Stimulated activated naive B cell treated with anti-CD40 and anti-IgM and Interleukin-4, amounts not matched to agents 10 μg/mL and 1 μg/mL and 100 μg/mL, for 72 hours (primary cell): ENCODE results near the gene GSG1L.

Experiments used
- ATAC-seq, 2 donors: fragments of 150-1000 bp; cut with Tn5 transposase; replicated peaks; 2 replicates each; pipeline ENCODE4 v1.10.0; 2021; ENCODE audit warnings: moderate library complexity in 1 of 2
- DNase-seq: peaks from one replicate; pipeline ENCODE4 v3.0.0; 2021
- H3K27ac Mint-ChIP-seq: one replicate; pipeline ENCODE4 v1.8.0; 2022; ENCODE audit warnings: mild to moderate bottlenecking, mixed read lengths
- H3K27me3 Mint-ChIP-seq, 2 donors: one replicate each; pipeline ENCODE4 v1.8.0; 2022; ENCODE audit warnings: mixed read lengths in 2 of 2
- H3K36me3 Mint-ChIP-seq, 2 donors: one replicate each; pipeline ENCODE4 v1.8.0; 2022; ENCODE audit warnings: mixed read lengths in 2 of 2, mild to moderate bottlenecking in 1 of 2
- H3K4me1 Mint-ChIP-seq, 2 donors: one replicate each; pipeline ENCODE4 v1.8.0; 2022; ENCODE audit warnings: mixed read lengths in 2 of 2, mild to moderate bottlenecking in 1 of 2
- H3K4me3 Mint-ChIP-seq, 2 donors: one replicate each; pipeline ENCODE4 v1.8.0; 2022; ENCODE audit warnings: mild to moderate bottlenecking in 2 of 2, mixed read lengths in 2 of 2, moderate library complexity in 1 of 2
- H3K9me3 Mint-ChIP-seq, 2 donors: one replicate each; pipeline ENCODE4 v1.8.0; 2022; ENCODE audit warnings: mixed read lengths in 2 of 2, mild to moderate bottlenecking in 1 of 2

The GSG1L gene

GRCh38 chr16:27840311-27841060 lies 223.0 kb downstream of the GSG1L start:
- Mint-ChIP-seq H3K36me3 (peaks cover 0 to 5% of the 10 kb centered on the region in 2 donors), H3K27ac (no peak overlapping the region), H3K27me3 (peaks cover 30 to 34% of the 10 kb centered on the region in 2 donors), H3K4me3 (no peak overlapping the region), H3K4me1 (no peaks in the 10 kb centered on the region), H3K9me3 (peaks cover 7 to 9% of the 10 kb centered on the region in 2 donors)
- ATAC-seq (no peak), DNase-seq (no peak)

DNA sequence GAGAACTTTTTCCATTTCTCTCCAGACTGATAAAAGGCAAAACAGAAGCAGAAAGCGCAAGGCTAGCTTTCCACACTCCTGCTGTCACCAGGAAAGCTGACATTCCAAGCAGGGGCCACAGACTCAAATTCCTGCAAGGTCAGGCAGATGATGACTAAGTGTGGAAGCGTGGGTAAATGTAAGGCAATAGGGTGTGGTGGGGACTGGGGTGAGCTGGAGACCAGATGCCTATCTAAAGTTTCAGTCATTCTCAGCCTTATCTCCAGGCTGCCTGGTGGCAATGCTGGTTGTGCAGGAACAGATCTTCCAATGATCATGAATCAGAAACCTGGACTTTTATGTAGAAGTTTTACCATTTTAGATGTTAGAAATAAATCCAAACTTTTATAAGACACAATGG lies 224.1 kb downstream of the GSG1L start:
- Mint-ChIP-seq H3K27ac (no peak overlapping the region), H3K4me3 (no peak overlapping the region), H3K36me3 (peaks cover 0 to 5% of the 10 kb centered on the region in 2 donors), H3K4me1 (no peaks in the 10 kb centered on the region), H3K27me3 (peaks cover 30 to 34% of the 10 kb centered on the region in 2 donors), H3K9me3 (peaks cover 7 to 9% of the 10 kb centered on the region in 2 donors)
- ATAC-seq: no peak
- no peak for DNase-seq

GRCh38 chr16:27838536-27839175 lies 224.9 kb downstream of the GSG1L start:
- Mint-ChIP-seq H3K4me3 (no peak overlapping the region), H3K27ac (no peak overlapping the region), H3K4me1 (no peaks in the 10 kb centered on the region), H3K9me3 (peaks cover 7 to 9% of the 10 kb centered on the region in 2 donors), H3K27me3 (peaks cover 24 to 34% of the 10 kb centered on the region in 2 donors), H3K36me3 (peaks cover 0 to 5% of the 10 kb centered on the region in 2 donors)
- DNase-seq (no peak), ATAC-seq (no peak)

GRCh38 chr16:27829975-27830374 lies 233.5 kb downstream of the GSG1L start:
- Mint-ChIP-seq H3K9me3 (peaks cover 13 to 26% of the 10 kb centered on the region in 2 donors), H3K4me3 (no peak overlapping the region), H3K36me3 (peaks cover 5 to 7% of the 10 kb centered on the region in 2 donors), H3K4me1 (no peaks in the 10 kb centered on the region), H3K27ac (no peak overlapping the region), H3K27me3 (peaks cover 7 to 9% of the 10 kb centered on the region in 2 donors)
- DNase-seq (no peak), ATAC-seq (no peak)

DNA sequence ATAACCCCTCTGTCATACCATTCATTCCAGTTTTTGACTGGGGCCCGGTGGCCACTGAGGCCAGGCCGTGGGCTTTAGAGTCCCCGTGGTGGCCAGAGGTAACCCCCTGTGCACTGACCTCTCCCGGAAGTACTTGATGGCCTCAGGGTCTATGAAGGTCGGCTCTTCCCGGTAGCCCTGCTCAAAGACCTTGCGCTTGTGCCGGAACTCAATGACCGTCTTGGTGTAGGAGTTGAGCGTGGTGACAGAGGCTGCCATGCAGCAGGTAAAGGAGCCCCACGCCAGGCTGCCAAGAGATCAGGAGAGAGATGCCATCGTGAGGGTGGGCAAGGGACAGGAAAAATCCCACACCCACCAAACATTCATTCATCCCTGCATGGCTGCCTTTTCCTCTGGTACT lies 234.8 kb downstream of the GSG1L start:
- Mint-ChIP-seq H3K4me1 (no peaks in the 10 kb centered on the region), H3K9me3 (peaks cover 13 to 26% of the 10 kb centered on the region in 2 donors), H3K27me3 (peaks cover 7 to 9% of the 10 kb centered on the region in 2 donors), H3K36me3 (peaks cover 5 to 7% of the 10 kb centered on the region in 2 donors), H3K4me3 (no peak overlapping the region), H3K27ac (no peak overlapping the region)
- no peak for ATAC-seq
- no peak for DNase-seq

DNA sequence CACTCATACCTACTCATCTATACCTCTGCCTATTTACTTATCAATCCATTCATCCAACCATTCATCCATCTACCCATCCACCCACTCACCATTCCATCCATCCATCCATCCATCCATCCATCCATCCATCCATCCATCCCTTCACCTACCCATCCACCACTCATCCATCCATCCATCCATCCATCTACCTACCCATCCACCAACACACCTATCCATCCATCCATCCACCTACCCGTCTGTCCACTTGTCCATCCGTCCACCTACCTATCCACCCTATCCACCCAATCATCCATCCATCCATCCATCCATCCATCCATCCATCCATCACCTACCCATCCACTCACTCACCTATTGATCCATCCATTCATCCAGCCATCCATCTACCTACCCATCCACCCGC lies 235.7 kb downstream of the GSG1L start:
- Mint-ChIP-seq H3K4me1 (no peaks in the 10 kb centered on the region), H3K4me3 (no peak overlapping the region), H3K27me3 (peaks cover 7 to 9% of the 10 kb centered on the region in 2 donors), H3K27ac (peak overlapping the region; percentile 2), H3K9me3 (peaks cover 13 to 26% of the 10 kb centered on the region in 2 donors), H3K36me3 (peaks cover 5 to 7% of the 10 kb centered on the region in 2 donors)
- ATAC-seq (no peak), DNase-seq (no peak)

DNA sequence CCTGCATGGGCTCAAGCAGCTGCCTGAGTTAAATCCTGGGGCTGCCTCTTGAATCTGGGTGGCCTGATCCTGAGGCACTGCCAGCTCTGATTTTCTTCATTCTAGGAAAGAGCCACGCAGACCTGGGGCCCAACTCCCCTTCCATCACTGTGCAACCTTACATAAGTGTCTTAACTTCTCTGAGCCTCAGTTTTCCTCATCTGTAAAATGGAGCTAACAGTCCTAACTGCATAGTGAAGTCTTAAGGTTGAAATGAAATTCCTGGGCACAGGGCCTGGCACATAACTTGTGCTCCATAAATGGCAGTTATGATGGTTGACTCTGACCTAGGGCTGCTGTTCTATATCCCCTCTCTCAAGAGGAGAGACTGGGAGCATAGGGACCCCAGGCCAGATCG lies 236.6 kb downstream of the GSG1L start:
- H3K4me3 Mint-ChIP-seq: no peak overlapping the region
- peaks cover 13 to 25% of the 10 kb centered on the region in 2 donors for H3K9me3 Mint-ChIP-seq
- H3K27me3 Mint-ChIP-seq: peaks cover 5 to 7% of the 10 kb centered on the region in 2 donors
- H3K4me1 Mint-ChIP-seq: no peaks in the 10 kb centered on the region
- no peak overlapping the region for H3K27ac Mint-ChIP-seq
- H3K36me3 Mint-ChIP-seq: peaks cover 5 to 7% of the 10 kb centered on the region in 2 donors
- DNase-seq (no peak), ATAC-seq (no peak)

DNA sequence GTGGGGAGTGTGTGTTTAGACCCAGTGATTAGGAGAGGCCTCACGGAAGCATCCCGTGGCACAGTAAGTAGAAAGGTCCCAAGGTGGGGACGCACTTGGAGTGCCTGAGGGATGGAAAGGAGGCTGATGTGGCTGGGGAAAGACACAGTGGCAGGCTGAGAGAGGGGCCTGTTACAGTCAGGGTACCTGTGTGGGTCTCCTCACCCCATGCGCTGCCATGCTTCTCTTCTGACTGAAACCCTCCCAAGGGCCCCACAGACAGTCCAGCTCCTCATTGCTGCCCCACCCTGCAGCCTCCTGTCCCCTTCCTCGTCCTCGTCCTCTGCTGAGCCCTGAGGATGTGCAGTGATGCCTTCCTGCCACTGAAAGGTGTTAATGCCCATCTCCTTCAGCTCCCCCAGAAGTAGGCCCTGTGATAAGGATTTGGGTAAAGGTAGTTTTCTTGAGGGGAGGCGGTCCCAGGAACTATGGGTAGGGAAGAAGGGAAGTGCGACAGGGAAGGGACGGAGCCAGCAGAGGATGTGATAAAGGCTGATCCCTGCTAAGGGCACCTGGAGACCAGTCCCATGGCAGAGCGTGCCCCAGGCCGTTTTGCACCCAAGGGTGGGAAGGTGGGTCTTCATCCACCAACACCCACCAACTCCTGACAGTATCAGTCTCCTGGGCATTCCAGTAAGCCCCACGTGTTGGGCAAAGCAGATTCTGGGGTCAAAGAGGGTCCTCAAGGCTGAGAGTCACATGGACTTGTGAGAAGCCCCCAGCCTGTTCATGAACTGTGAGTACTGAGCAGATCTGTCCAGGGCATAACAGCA lies 237.2 kb downstream of the GSG1L start:
- Mint-ChIP-seq H3K36me3 (peaks cover 5 to 7% of the 10 kb centered on the region in 2 donors), H3K27me3 (peaks cover 0 to 1% of the 10 kb centered on the region in 2 donors), H3K27ac (no peak overlapping the region), H3K9me3 (peaks cover 13 to 22% of the 10 kb centered on the region in 2 donors), H3K4me3 (no peak overlapping the region), H3K4me1 (no peaks in the 10 kb centered on the region)
- no peak for ATAC-seq
- no peak for DNase-seq

DNA sequence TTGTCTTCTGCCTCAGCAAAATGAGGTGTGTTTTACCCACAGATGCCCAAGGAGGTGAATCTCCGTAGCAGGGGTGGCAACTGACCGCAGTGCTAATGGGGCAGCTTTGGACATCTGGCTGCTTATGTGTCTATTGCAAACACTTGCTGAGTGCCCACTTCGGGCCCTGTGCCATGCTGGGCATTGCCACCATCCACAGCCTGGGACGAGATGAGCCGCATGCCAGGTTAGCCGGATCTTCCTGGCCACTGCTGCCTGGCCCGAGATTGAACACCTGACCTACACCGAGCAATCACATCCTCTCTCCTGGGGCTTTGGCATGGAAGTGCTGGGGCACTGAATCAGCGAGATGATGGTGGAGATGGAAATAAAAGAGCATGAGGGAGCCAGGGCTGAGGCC lies 238.7 kb downstream of the GSG1L start:
- Mint-ChIP-seq H3K36me3 (peaks cover 0 to 2% of the 10 kb centered on the region in 2 donors), H3K27ac (no peak overlapping the region), H3K9me3 (peaks cover 7 to 11% of the 10 kb centered on the region in 2 donors), H3K4me3 (no peak overlapping the region), H3K27me3 (no peaks in the 10 kb centered on the region), H3K4me1 (no peaks in the 10 kb centered on the region)
- DNase-seq (no peak), ATAC-seq (no peak)

DNA sequence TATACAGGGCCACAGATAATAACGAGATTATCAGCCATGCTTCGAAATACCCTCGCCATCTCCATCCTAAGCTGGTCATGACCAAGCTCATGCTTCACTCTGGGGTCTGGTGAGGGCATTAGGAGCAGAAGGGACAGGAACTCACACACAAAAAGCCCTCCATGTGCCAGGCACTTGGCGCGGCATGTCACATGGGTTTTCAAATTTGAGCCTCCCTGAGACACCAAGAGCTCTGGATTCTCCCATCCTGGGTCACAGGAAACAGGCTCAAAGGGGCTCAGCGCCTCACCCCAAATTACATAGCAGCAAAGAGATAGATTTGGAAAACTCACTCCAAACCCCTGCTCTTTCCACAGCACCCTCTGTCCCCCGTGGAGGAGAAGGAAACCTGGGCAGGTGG lies 239.5 kb downstream of the GSG1L start:
- no peak for ATAC-seq
- H3K36me3 Mint-ChIP-seq: peaks cover 0 to under 1% of the 10 kb centered on the region in 2 donors
- no peak for DNase-seq
- H3K4me1 Mint-ChIP-seq: no peaks in the 10 kb centered on the region
- H3K4me3 Mint-ChIP-seq: no peak overlapping the region
- H3K27ac Mint-ChIP-seq: no peak overlapping the region
- peaks cover 0 to 5% of the 10 kb centered on the region in 2 donors for H3K27me3 Mint-ChIP-seq
- H3K9me3 Mint-ChIP-seq: peaks cover 4 to 8% of the 10 kb centered on the region in 2 donors

- DNase-seq (no peak), ATAC-seq (no peak)
- H3K9me3 Mint-ChIP-seq: peaks cover 0 to 4% of the 10 kb centered on the region in 2 donors
- no peaks in the 10 kb centered on the region for H3K36me3 Mint-ChIP-seq
- no peak overlapping the region for H3K27ac Mint-ChIP-seq
- no peaks in the 10 kb centered on the region for H3K4me1 Mint-ChIP-seq
- no peak overlapping the region for H3K4me3 Mint-ChIP-seq
- peaks cover under 1 to 6% of the 10 kb centered on the region in 2 donors for H3K27me3 Mint-ChIP-seq
Observed at GRCh38 chr16:27823421-27823820, 240.1 kb downstream of the GSG1L start.

DNA sequence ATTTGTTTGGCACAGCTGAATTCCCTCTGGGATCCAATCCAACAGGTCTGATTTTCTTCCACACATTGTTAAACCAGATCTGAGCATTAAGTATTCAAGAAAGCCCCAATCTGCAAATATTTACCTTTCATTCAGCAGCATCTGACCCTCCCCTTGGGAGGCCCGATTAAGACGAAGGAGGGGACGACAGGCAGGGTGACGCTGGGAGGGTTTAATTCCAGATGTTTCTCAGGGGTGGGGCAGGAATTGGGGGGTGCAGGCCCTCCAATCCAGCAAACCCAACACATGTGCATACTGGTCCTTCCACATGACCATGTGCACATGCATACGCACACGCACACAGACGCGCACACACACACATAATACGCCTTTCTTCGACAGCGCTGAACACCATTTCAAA lies 240.5 kb downstream of the GSG1L start:
- Mint-ChIP-seq H3K9me3 (peaks cover 0 to 2% of the 10 kb centered on the region in 2 donors), H3K4me3 (no peak overlapping the region), H3K4me1 (no peaks in the 10 kb centered on the region), H3K27me3 (peaks cover 4 to 11% of the 10 kb centered on the region in 2 donors), H3K27ac (no peak overlapping the region), H3K36me3 (no peaks in the 10 kb centered on the region)
- no peak for ATAC-seq
- no peak for DNase-seq

GRCh38 chr16:27822529-27822928 lies 241.0 kb downstream of the GSG1L start:
- DNase-seq: no peak
- H3K9me3 Mint-ChIP-seq: no peaks in the 10 kb centered on the region
- no peak overlapping the region for H3K27ac Mint-ChIP-seq
- ATAC-seq: no peak
- H3K36me3 Mint-ChIP-seq: no peaks in the 10 kb centered on the region
- no peaks in the 10 kb centered on the region for H3K4me1 Mint-ChIP-seq
- peaks cover 9 to 12% of the 10 kb centered on the region in 2 donors for H3K27me3 Mint-ChIP-seq
- no peak overlapping the region for H3K4me3 Mint-ChIP-seq

- ATAC-seq: no peak
- Mint-ChIP-seq H3K36me3 (no peaks in the 10 kb centered on the region), H3K27ac (no peak overlapping the region), H3K4me3 (no peak overlapping the region), H3K9me3 (no peaks in the 10 kb centered on the region), H3K27me3 (peaks cover 9 to 16% of the 10 kb centered on the region in 2 donors), H3K4me1 (no peaks in the 10 kb centered on the region)
- DNase-seq: no peak
Observed at GRCh38 chr16:27820646-27821345, 242.7 kb downstream of the GSG1L start.
